ENCODE measurements around the gene CDH12.

DNA sequence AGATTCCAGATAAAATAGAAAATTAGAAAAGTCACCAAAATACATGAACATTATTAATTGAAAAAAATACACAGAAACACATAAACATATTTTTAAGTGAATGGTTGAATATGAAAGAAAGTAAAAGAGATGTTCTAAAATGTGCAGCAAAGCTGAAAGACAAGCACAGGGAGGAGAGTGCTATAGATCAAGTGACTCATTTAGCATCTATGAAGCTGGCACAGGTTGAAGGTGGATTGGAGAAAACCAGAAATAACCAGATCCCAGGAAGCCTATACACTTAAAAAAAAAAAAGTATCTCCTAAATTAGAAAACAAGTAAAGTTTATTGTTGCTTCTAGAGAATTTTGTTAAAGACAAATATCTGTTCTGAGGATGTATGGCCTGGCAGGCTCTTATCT lies 338.9 kb downstream of the CDH12 start:
- TF ChIP-seq ZNF8 (CRISPR knock-in tag; IDR thresholded peaks at IDR 0.05) (no peak), TCF4 (CRISPR knock-in tag; IDR thresholded peaks at IDR 0.05; ENCODE audit: borderline replicate concordance) (no peak), GLIS3 (CRISPR knock-in tag; IDR thresholded peaks at IDR 0.05) (no peak), SNAI2 (CRISPR knock-in tag; IDR thresholded peaks at IDR 0.05) (no peak), OSR1 (CRISPR knock-in tag; IDR thresholded peaks at IDR 0.05) (no peak), BACH2 (CRISPR knock-in tag; IDR thresholded peaks at IDR 0.05; ENCODE audit: borderline replicate concordance) (no peak), ZNF70 (CRISPR knock-in tag; IDR thresholded peaks at IDR 0.05) (no peak), ZFP30 (CRISPR knock-in tag; IDR thresholded peaks at IDR 0.05) (no peak)
- TF ChIP-seq, protein P1, sequence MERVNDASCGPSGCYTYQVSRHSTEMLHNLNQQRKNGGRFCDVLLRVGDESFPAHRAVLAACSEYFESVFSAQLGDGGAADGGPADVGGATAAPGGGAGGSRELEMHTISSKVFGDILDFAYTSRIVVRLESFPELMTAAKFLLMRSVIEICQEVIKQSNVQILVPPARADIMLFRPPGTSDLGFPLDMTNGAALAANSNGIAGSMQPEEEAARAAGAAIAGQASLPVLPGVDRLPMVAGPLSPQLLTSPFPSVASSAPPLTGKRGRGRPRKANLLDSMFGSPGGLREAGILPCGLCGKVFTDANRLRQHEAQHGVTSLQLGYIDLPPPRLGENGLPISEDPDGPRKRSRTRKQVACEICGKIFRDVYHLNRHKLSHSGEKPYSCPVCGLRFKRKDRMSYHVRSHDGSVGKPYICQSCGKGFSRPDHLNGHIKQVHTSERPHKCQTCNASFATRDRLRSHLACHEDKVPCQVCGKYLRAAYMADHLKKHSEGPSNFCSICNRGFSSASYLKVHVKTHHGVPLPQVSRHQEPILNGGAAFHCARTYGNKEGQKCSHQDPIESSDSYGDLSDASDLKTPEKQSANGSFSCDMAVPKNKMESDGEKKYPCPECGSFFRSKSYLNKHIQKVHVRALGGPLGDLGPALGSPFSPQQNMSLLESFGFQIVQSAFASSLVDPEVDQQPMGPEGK (CRISPR knock-in tag; IDR thresholded peaks at IDR 0.05; ENCODE audit: borderline replicate concordance), result no peak
